Measurements from ENCODE around the gene CA11. TPM values are rescaled to one million over a fixed set of nuclear protein-coding genes. Genes with fewer than 3 reads are reported as not detected.
"Not testable (repeated sequence)": the region's sequence is repeated elsewhere in the genome, so short reads cannot be mapped to it uniquely, and the experiment has no call there.

CA11 gene
- total RNA-seq (2022), result 10.5 and 15.9 TPM in 2 replicates
- Bru-seq, nascent RNA, result percentile 43 among the genes with signal in this experiment
- percentile 46 among the genes with signal in this experiment for BruChase-seq, experiment 1, labeled RNA remaining after a 2-hour chase
- percentile 52 among the genes with signal in this experiment for BruChase-seq, experiment 2, labeled RNA remaining after a 6-hour chase
- long read RNA-seq, transcript CA11-201 (9 exons, 1,844 nt), result major isoform, 7 of 10 reads
- long read RNA-seq, partial matches to known transcripts, result 0 of 10 reads
- long read RNA-seq, other reads (novel, unspliced or antisense), result 3 of 10 reads

DNA sequence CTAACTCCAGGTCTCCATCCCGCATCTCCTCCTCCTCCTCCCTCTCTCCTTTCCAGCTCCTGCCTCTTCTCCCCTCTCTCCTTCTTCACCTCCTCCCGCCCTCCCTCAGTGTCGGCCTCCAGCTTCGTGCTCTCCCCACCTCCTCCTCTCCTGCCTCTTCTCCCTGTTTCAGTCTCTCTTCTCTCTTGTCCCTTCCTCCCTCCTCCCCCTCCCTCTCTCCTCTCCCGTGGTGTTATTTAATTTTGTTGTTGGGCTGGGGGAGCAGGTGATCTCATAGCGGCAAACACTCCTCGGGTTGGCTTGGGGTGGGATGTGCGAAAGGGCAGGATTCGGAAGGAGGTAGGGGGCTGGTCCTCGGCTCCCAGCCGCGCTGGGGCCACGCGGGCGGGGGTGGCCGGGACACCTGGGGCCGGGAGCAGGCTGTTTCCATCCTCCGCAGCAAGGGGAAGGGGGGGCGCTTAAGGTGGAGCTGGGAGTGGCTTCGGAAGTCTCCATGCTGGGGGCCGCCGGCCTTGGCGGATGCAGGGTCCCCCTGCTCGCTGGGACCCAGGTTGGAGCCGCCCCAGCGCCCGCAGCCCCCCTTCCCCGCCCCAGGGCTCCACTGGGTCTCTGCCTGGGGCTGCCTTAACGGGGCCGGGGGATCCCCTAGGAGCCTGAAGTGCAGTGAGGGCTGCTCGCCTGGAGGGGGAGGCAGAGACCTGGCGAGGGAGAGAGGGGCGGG, at the start of gene CA11:
Gene CA11 (minus strand): TSS at position 187 of the 721 bp plus-strand sequence. CDS start 555 bp downstream, outside the sequence.
- peaks cover 9% of the 10 kb centered on the region; the same call in 1 of the 2 replicates for H3K4me1 ChIP-seq
- H3K36me3 ChIP-seq (ENCODE audit: control insufficient read depth, insufficient read depth, low read length), result no peaks in the 10 kb centered on the region
- H3K9me3 ChIP-seq, result no peaks in the 10 kb centered on the region
- CTCF ChIA-PET, result interaction anchor here (0.6 to 2.7 kb wide), 13 partner anchors 9 to 197 kb away, joined by 3 to 28 read pairs (median 6); partner anchors contain the start of genes DBP and FUT2
- BruUV-seq (replicated peaks), result no TSS peak
- TF ChIP-seq, protein P1, sequence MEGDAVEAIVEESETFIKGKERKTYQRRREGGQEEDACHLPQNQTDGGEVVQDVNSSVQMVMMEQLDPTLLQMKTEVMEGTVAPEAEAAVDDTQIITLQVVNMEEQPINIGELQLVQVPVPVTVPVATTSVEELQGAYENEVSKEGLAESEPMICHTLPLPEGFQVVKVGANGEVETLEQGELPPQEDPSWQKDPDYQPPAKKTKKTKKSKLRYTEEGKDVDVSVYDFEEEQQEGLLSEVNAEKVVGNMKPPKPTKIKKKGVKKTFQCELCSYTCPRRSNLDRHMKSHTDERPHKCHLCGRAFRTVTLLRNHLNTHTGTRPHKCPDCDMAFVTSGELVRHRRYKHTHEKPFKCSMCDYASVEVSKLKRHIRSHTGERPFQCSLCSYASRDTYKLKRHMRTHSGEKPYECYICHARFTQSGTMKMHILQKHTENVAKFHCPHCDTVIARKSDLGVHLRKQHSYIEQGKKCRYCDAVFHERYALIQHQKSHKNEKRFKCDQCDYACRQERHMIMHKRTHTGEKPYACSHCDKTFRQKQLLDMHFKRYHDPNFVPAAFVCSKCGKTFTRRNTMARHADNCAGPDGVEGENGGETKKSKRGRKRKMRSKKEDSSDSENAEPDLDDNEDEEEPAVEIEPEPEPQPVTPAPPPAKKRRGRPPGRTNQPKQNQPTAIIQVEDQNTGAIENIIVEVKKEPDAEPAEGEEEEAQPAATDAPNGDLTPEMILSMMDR (IDR thresholded peaks at IDR 0.05; ENCODE audit: insufficient read depth in 1 of 2, low read depth in 1 of 2, low read length in 1 of 2, severe bottlenecking in 1 of 2, unreplicated experiment in 1 of 2), result peak; percentile 93 to 96
- H3K4me3 ChIP-seq (ENCODE audit: low read depth, low read length), result peak within 1 kb of the TSS; percentile 56
- POLR2A ChIA-PET, result interaction anchor here (0.6 to 2.1 kb wide), 5 partner anchors 16 to 226 kb away, joined by 3 to 12 read pairs (median 5); partner anchors contain the start of genes PPP1R15A, RPL18 and SPHK2
- H3K27me3 Mint-ChIP-seq (ENCODE audit: insufficient read depth, unreplicated experiment), result no peaks in the 10 kb centered on the region
- intact Hi-C loops (cut with micrococcal nuclease; ENCODE audit: unreplicated experiment), result loop anchor here (1.0 to 5.0 kb wide), 5 partner anchors 9 to 138 kb away; partner anchors contain the start of gene DBP
- DNase-seq, result peak; percentile 94 to 95
- H3K4me1 Mint-ChIP-seq (ENCODE audit: low read depth, unreplicated experiment), result peaks cover 16% of the 10 kb centered on the region
- H3K9me3 Mint-ChIP-seq (ENCODE audit: unreplicated experiment), result no peaks in the 10 kb centered on the region
- H3K27ac Mint-ChIP-seq (ENCODE audit: unreplicated experiment), result peak within 1 kb of the TSS; percentile 69
- H3K36me3 Mint-ChIP-seq (ENCODE audit: insufficient read depth, unreplicated experiment), result no peaks in the 10 kb centered on the region
- H3K4me3 Mint-ChIP-seq (ENCODE audit: unreplicated experiment), result peak within 1 kb of the TSS; percentile 77
- H3K27me3 ChIP-seq (replicated peaks; ENCODE audit: control insufficient read depth, insufficient read depth, low read length), result no peaks in the 10 kb centered on the region

DNA sequence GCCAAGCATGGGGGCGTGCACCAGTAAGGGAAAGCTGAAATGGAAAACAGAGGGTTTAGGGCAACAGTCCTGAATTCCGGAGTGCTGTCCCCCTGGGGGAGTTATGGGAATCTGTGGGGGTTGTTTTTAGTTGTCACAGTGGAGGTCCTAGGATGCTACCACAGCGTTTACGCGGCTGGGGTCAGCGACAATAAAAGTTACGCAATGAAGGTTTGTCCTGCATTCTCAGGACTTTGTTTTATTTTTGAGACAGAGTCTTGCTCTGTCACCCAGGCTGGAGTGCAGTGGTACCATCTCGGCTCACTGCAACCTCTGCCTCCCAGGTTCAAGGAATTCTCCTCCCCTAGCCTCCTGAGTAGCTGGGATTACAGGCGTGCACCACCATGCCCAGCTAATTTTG, 47.6 kb upstream of the CA11 start:
- intact Hi-C loops (cut with micrococcal nuclease; ENCODE audit: unreplicated experiment); DNase-seq; H3K27me3 ChIP-seq (replicated peaks; ENCODE audit: control insufficient read depth, insufficient read depth, low read length); H3K36me3 ChIP-seq (ENCODE audit: control insufficient read depth, insufficient read depth, low read length); H3K36me3 Mint-ChIP-seq (ENCODE audit: insufficient read depth, unreplicated experiment); H3K4me3 ChIP-seq (ENCODE audit: low read depth, low read length); H3K4me3 Mint-ChIP-seq (ENCODE audit: unreplicated experiment); H3K9me3 ChIP-seq; H3K9me3 Mint-ChIP-seq (ENCODE audit: unreplicated experiment); H3K27me3 Mint-ChIP-seq (ENCODE audit: insufficient read depth, unreplicated experiment); BruUV-seq (replicated peaks); H3K27ac Mint-ChIP-seq (ENCODE audit: unreplicated experiment); POLR2A ChIA-PET; H3K4me1 Mint-ChIP-seq (ENCODE audit: low read depth, unreplicated experiment): not testable (repeated sequence)
- peaks cover 17% of the 10 kb centered on the region for H3K4me1 ChIP-seq
- CTCF ChIA-PET, result interaction anchor here (1.4 kb wide), 1 partner anchor 48 kb away, joined by 5 read pairs; the partner anchor contains the start of gene CA11

DNA sequence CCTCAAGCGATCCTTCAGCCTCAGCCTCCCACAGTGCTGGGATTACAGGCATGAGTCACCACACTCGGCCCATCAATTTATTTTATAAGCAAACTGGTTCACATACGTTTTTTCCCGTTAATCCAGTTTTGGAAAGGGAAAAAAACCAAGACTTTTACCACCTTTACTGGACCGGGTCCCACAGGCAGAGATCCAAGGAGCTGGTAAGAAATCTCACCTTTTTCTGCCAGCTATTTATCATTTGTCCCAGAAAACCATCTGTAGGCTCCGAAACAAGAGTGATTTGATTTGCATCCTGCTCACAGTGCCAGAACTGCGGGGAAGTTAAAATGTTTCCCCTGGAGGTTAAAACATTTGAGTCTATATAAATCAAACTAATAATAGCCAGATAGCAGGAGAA, 43.5 kb upstream of the CA11 start:
- Histone ChIP-seq H3K4me3 (ENCODE audit: low read depth, low read length) (no peak overlapping the region), H3K9me3 (no peaks in the 10 kb centered on the region), H3K27me3 (replicated peaks; ENCODE audit: control insufficient read depth, insufficient read depth, low read length) (no peaks in the 10 kb centered on the region), H3K36me3 (ENCODE audit: control insufficient read depth, insufficient read depth, low read length) (no peaks in the 10 kb centered on the region), H3K4me1 (peaks cover 33% of the 10 kb centered on the region)
- Mint-ChIP-seq H3K4me3 (ENCODE audit: unreplicated experiment) (no peak overlapping the region), H3K4me1 (ENCODE audit: low read depth, unreplicated experiment) (peaks cover 13% of the 10 kb centered on the region), H3K27me3 (ENCODE audit: insufficient read depth, unreplicated experiment) (no peaks in the 10 kb centered on the region), H3K9me3 (ENCODE audit: unreplicated experiment) (no peaks in the 10 kb centered on the region), H3K36me3 (ENCODE audit: insufficient read depth, unreplicated experiment) (no peaks in the 10 kb centered on the region), H3K27ac (ENCODE audit: unreplicated experiment) (no peak overlapping the region)
- CTCF ChIA-PET, result no interaction called here
- POLR2A ChIA-PET, result no interaction called here
- TF ChIP-seq, protein P1 (IDR thresholded peaks at IDR 0.05; ENCODE audit: insufficient read depth in 1 of 2, low read depth in 1 of 2, low read length in 1 of 2, severe bottlenecking in 1 of 2, unreplicated experiment in 1 of 2), result no peak
- BruUV-seq (replicated peaks), result no TSS peak
- intact Hi-C loops (cut with micrococcal nuclease; ENCODE audit: unreplicated experiment), result loop anchor here (5.0 kb wide), 1 partner anchor 42 kb away; the partner anchor contains the start of gene CA11
- no peak for DNase-seq
